Testis (tissue), 2 donors: ENCODE measurements around the gene MDH2.

ENCODE experiments used
- POLR2A ChIP-seq: fragments of 450-650 bp; IDR thresholded peaks from one replicate; pipeline ENCODE4 v1.6.1; 2017; ENCODE audit warnings: antibody characterized with exemption, mild to moderate bottlenecking, moderate library complexity
- TF ChIP-seq, protein P1 (sequence below), 3 experiments: fragments of 450-650 bp in 2 of 3; fragments of 200-600 bp in 1 of 3; sonication (generic) in 1 of 3; IDR thresholded peaks; one replicate each; pipeline ENCODE4 v1.5.1; 2016 to 2019; ENCODE audit warnings: antibody characterized with exemption in 3 of 3, mild to moderate bottlenecking in 2 of 3, moderate library complexity in 1 of 3

DNA sequence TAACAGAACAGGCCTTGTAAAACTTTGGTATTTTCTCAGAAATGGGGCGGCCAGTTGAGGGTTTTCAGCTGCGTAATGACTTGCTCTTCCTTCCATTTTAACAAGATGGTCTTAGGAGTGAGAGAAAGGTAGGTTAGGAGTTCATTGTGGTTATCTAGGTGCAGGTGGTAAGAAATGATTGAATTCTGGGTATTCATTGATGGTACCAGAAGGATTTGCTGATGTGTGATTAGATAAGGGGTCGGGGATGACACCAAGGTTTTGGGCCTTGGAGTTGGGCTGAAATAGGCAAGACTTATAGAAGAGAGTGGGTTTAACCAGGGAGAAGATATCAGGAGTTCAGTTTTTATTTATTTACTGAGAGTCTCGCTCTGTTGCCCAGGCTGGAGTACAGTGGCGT is 2.6 kb downstream of the MDH2 start:
- TF ChIP-seq POLR2A: no peak
- TF ChIP-seq, protein P1, sequence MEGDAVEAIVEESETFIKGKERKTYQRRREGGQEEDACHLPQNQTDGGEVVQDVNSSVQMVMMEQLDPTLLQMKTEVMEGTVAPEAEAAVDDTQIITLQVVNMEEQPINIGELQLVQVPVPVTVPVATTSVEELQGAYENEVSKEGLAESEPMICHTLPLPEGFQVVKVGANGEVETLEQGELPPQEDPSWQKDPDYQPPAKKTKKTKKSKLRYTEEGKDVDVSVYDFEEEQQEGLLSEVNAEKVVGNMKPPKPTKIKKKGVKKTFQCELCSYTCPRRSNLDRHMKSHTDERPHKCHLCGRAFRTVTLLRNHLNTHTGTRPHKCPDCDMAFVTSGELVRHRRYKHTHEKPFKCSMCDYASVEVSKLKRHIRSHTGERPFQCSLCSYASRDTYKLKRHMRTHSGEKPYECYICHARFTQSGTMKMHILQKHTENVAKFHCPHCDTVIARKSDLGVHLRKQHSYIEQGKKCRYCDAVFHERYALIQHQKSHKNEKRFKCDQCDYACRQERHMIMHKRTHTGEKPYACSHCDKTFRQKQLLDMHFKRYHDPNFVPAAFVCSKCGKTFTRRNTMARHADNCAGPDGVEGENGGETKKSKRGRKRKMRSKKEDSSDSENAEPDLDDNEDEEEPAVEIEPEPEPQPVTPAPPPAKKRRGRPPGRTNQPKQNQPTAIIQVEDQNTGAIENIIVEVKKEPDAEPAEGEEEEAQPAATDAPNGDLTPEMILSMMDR (IDR thresholded peaks at IDR 0.05): no peak
